ENCODE data around the gene ZNF563. TPM values are rescaled to one million over a fixed set of nuclear protein-coding genes. Genes with fewer than 3 reads are reported as not detected.
"Not testable (repeated sequence)": the region's sequence is repeated elsewhere in the genome, so short reads cannot be mapped to it uniquely, and the experiment has no call there.

The ZNF563 gene
- total RNA-seq, 1 donor from 2014 or later, result 1.2 TPM

- TF ChIP-seq CTCF (IDR thresholded peaks at IDR 0.05), result peak; percentile 86
- H3K27me3 Mint-ChIP-seq (ENCODE audit: low read depth), result no peaks in the 10 kb centered on the region
- peaks cover 1% of the 10 kb centered on the region for H3K36me3 Mint-ChIP-seq (ENCODE audit: low read depth)
- peaks cover 24% of the 10 kb centered on the region for H3K4me1 Mint-ChIP-seq (ENCODE audit: low read depth)
- H3K27ac Mint-ChIP-seq (ENCODE audit: unreplicated experiment), result peak within 1 kb of the TSS; percentile 100
- DNase-seq (ENCODE audit: low spot score), result peak; percentile 97
- peaks cover 4% of the 10 kb centered on the region for H3K9me3 Mint-ChIP-seq (ENCODE audit: low read depth)
- peak within 1 kb of the TSS; percentile 94 for H3K4me3 Mint-ChIP-seq (ENCODE audit: unreplicated experiment)
Measured at GRCh38 chr19:12365236-12366162, 32.1 kb upstream of the ZNF563 start, which contains the start of gene ZNF442. TSS of gene ZNF442 (minus strand) at chr19:12365683. CDS start at chr19:12363631, 2,052 bp downstream.

GRCh38 chr19:12364391-12365235 lies 31.2 kb upstream of the ZNF563 start:
- DNase-seq (ENCODE audit: low spot score), result no peak
- Mint-ChIP-seq H3K9me3 (ENCODE audit: low read depth) (peaks cover 4% of the 10 kb centered on the region), H3K4me3 (ENCODE audit: unreplicated experiment) (peak overlapping the region; percentile 94), H3K27ac (ENCODE audit: unreplicated experiment) (peak overlapping the region; percentile 100), H3K4me1 (ENCODE audit: low read depth) (peaks cover 24% of the 10 kb centered on the region), H3K27me3 (ENCODE audit: low read depth) (no peaks in the 10 kb centered on the region), H3K36me3 (ENCODE audit: low read depth) (peaks cover 3% of the 10 kb centered on the region)
- TF ChIP-seq CTCF (IDR thresholded peaks at IDR 0.05), result peak; percentile 11

GRCh38 chr19:12362236-12362635 lies 28.8 kb upstream of the ZNF563 start:
- H3K27me3 Mint-ChIP-seq (ENCODE audit: low read depth); H3K27ac Mint-ChIP-seq (ENCODE audit: unreplicated experiment); DNase-seq (ENCODE audit: low spot score); H3K4me3 Mint-ChIP-seq (ENCODE audit: unreplicated experiment); H3K9me3 Mint-ChIP-seq (ENCODE audit: low read depth); H3K36me3 Mint-ChIP-seq (ENCODE audit: low read depth): not testable (repeated sequence)
- peaks cover 24% of the 10 kb centered on the region for H3K4me1 Mint-ChIP-seq (ENCODE audit: low read depth)

GRCh38 chr19:12353375-12353774 lies 19.9 kb upstream of the ZNF563 start:
- no peak overlapping the region for H3K4me3 Mint-ChIP-seq (ENCODE audit: unreplicated experiment)
- no peak for TF ChIP-seq CTCF (IDR thresholded peaks at IDR 0.05)
- H3K27me3 Mint-ChIP-seq (ENCODE audit: low read depth), result no peaks in the 10 kb centered on the region
- H3K27ac Mint-ChIP-seq (ENCODE audit: unreplicated experiment), result no peak overlapping the region
- no peaks in the 10 kb centered on the region for H3K4me1 Mint-ChIP-seq (ENCODE audit: low read depth)
- peaks cover 52% of the 10 kb centered on the region for H3K9me3 Mint-ChIP-seq (ENCODE audit: low read depth)
- no peak for DNase-seq (ENCODE audit: low spot score)
- peaks cover 49% of the 10 kb centered on the region for H3K36me3 Mint-ChIP-seq (ENCODE audit: low read depth)

DNA sequence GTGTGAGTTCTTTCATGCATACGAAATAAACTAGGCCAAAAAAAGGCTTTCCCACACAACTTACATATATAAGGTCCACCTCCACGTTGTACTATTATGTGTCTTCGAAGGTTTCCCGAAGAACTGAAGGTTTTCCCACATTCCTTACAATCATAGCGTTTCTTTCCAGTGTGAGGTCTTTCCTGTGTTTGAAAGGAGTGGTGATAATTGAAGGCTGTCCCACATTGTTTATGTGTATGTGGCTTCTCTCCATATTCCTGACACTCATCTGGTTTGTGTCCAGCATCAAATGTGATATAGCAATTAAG lies 17.4 kb upstream of the ZNF563 start:
- H3K27ac Mint-ChIP-seq (ENCODE audit: unreplicated experiment), result no peak overlapping the region
- TF ChIP-seq CTCF (IDR thresholded peaks at IDR 0.05), result no peak
- peaks cover 61% of the 10 kb centered on the region for H3K36me3 Mint-ChIP-seq (ENCODE audit: low read depth)
- no peak overlapping the region for H3K4me3 Mint-ChIP-seq (ENCODE audit: unreplicated experiment)
- DNase-seq (ENCODE audit: low spot score), result no peak
- peaks cover 63% of the 10 kb centered on the region for H3K9me3 Mint-ChIP-seq (ENCODE audit: low read depth)
- H3K27me3 Mint-ChIP-seq (ENCODE audit: low read depth), result no peaks in the 10 kb centered on the region
- no peaks in the 10 kb centered on the region for H3K4me1 Mint-ChIP-seq (ENCODE audit: low read depth)

Measured in chondrocyte (in vitro differentiated cells).